H9 (cell line): ENCODE measurements around the gene STK35. TPM values are rescaled to one million over a fixed set of nuclear protein-coding genes. Genes with fewer than 3 reads are reported as not detected.
A peak's percentile ranks its signal among the peaks of the same experiment; 100 is the strongest.

Experiments used
- DNase-seq: peaks from one replicate; pipeline ENCODE4 v3.0.0-alpha.2; 2017
- H2AFZ ChIP-seq: one replicate; pipeline ENCODE4 v1.6.1; 2013; ENCODE audit warnings: mild to moderate bottlenecking, low read length, control low read depth, moderate library complexity
- H2AK5ac ChIP-seq: 2 replicates; pipeline ENCODE4 v1.6.1; 2013; ENCODE audit warnings: low read length, control low read depth, mixed read lengths; ENCODE audit not compliant: insufficient read length
- H2BK120ac ChIP-seq: one replicate; pipeline ENCODE4 v1.6.1; 2013; ENCODE audit warnings: low read depth, mild to moderate bottlenecking, low read length, control low read depth, inconsistent platforms; ENCODE audit not compliant: poor library complexity, severe bottlenecking
- H2BK12ac ChIP-seq: 2 replicates; pipeline ENCODE4 v1.6.1; 2013; ENCODE audit warnings: low read length, control low read depth, mixed read lengths, low read depth; ENCODE audit not compliant: insufficient read length
- H2BK15ac ChIP-seq: 2 replicates; pipeline ENCODE4 v1.6.1; 2013; ENCODE audit warnings: low read depth, low read length, control low read depth
- H2BK20ac ChIP-seq: one replicate; pipeline ENCODE4 v1.6.1; 2013; ENCODE audit warnings: low read depth, mild to moderate bottlenecking, low read length, control low read depth, inconsistent platforms; ENCODE audit not compliant: poor library complexity, severe bottlenecking
- H2BK5ac ChIP-seq: 2 replicates; pipeline ENCODE4 v1.6.1; 2013; ENCODE audit warnings: low read length, control low read depth, mixed read lengths; ENCODE audit not compliant: insufficient read length
- H3K14ac ChIP-seq: 2 replicates; pipeline ENCODE4 v1.6.1; 2013; ENCODE audit warnings: low read length, control low read depth; ENCODE audit not compliant: insufficient read depth
- H3K18ac ChIP-seq: 2 replicates; pipeline ENCODE4 v1.6.1; 2013; ENCODE audit warnings: low read depth, mild to moderate bottlenecking, mixed read lengths, low read length, control low read depth; ENCODE audit not compliant: insufficient read length
- H3K23ac ChIP-seq: 2 replicates; pipeline ENCODE4 v1.6.1; 2013; ENCODE audit warnings: low read length, control low read depth, mixed read lengths, low read depth; ENCODE audit not compliant: insufficient read length
- H3K23me2 ChIP-seq: 2 replicates; pipeline ENCODE4 v1.6.1; 2013; ENCODE audit warnings: low read depth, mild to moderate bottlenecking, mixed read lengths, low read length, control low read depth; ENCODE audit not compliant: insufficient read length, poor library complexity, severe bottlenecking
- H3K27ac ChIP-seq: 2 replicates; pipeline ENCODE4 v1.5.1; 2013; ENCODE audit warnings: low read length, control low read depth, mixed read lengths, low read depth; ENCODE audit not compliant: insufficient read length
- H3K27me3 ChIP-seq: 2 replicates; pipeline ENCODE4 v1.6.1; 2013; ENCODE audit warnings: low read length, control low read depth, inconsistent platforms; ENCODE audit not compliant: insufficient read depth
- H3K4ac ChIP-seq: 2 replicates; pipeline ENCODE4 v1.6.1; 2013; ENCODE audit warnings: low read depth, mild to moderate bottlenecking, control low read depth, inconsistent platforms, low read length, moderate library complexity
- H3K4me1 ChIP-seq: 2 replicates; pipeline ENCODE4 v1.6.1; 2013; ENCODE audit warnings: low read length, control low read depth, inconsistent platforms; ENCODE audit not compliant: insufficient read depth
- H3K4me2 ChIP-seq: 2 replicates; pipeline ENCODE4 v1.6.1; 2013; ENCODE audit warnings: low read length, control low read depth, mixed read lengths; ENCODE audit not compliant: insufficient read length, insufficient read depth
- H3K56ac ChIP-seq: 2 replicates; pipeline ENCODE4 v1.6.1; 2013; ENCODE audit warnings: low read depth, mild to moderate bottlenecking, mixed read lengths, low read length, control low read depth; ENCODE audit not compliant: insufficient read length
- H3K79me1 ChIP-seq: 2 replicates; pipeline ENCODE4 v1.6.1; 2013; ENCODE audit warnings: low read depth, mild to moderate bottlenecking, moderate library complexity, low read length, control low read depth, inconsistent platforms; ENCODE audit not compliant: insufficient read depth, poor library complexity, severe bottlenecking
- H3K79me2 ChIP-seq: 2 replicates; pipeline ENCODE4 v1.6.1; 2013; ENCODE audit warnings: low read length, control low read depth, inconsistent platforms; ENCODE audit not compliant: insufficient read depth
- H3K9ac ChIP-seq: 2 replicates; pipeline ENCODE4 v1.6.1; 2013; ENCODE audit warnings: low read length, control low read depth, mixed read lengths; ENCODE audit not compliant: insufficient read length; ENCODE audit errors: extremely low read depth
- H3K9me3 ChIP-seq: one replicate; pipeline ENCODE4 v1.6.1; 2013; ENCODE audit warnings: low read depth, low read length, inconsistent platforms; ENCODE audit not compliant: control insufficient read depth
- H3T11ph ChIP-seq: one replicate; pipeline ENCODE4 v1.6.1; 2013; ENCODE audit warnings: mild to moderate bottlenecking, low read length, control low read depth, inconsistent platforms
- H4K20me1 ChIP-seq: one replicate; pipeline ENCODE4 v1.6.1; 2013; ENCODE audit not compliant: control insufficient read depth, insufficient read length, insufficient read depth
- H4K5ac ChIP-seq: 2 replicates; pipeline ENCODE4 v1.6.1; 2013; ENCODE audit warnings: low read depth, mild to moderate bottlenecking, mixed read lengths, low read length, control low read depth; ENCODE audit not compliant: insufficient read length
- H4K8ac ChIP-seq: replicated peaks from 2 replicates; pipeline ENCODE4 v1.6.1; 2013; ENCODE audit warnings: low read length, control low read depth, mixed read lengths, low read depth; ENCODE audit not compliant: insufficient read length
- H4K91ac ChIP-seq: 2 replicates; pipeline ENCODE4 v1.6.1; 2013; ENCODE audit warnings: low read depth, mild to moderate bottlenecking, moderate library complexity, mixed read lengths, low read length, control low read depth; ENCODE audit not compliant: insufficient read length
- H3K27ac Mint-ChIP-seq, 3 experiments: 2 replicates in 2 of 3; 3 replicates in 1 of 3; pipeline ENCODE4 v1.8.0; 2020 to 2021; ENCODE audit warnings: mixed read lengths in 3 of 3, mild to moderate bottlenecking in 1 of 3, moderate library complexity in 1 of 3
- H3K27me3 Mint-ChIP-seq: 2 replicates; pipeline ENCODE4 v1.8.0; 2021; ENCODE audit warnings: low read depth, mild to moderate bottlenecking, moderate library complexity, mixed read lengths
- H3K36me3 Mint-ChIP-seq, 3 experiments: 2 replicates in 2 of 3; 3 replicates in 1 of 3; pipeline ENCODE4 v1.8.0; 2020 to 2021; ENCODE audit warnings: low read depth in 3 of 3, mixed read lengths in 3 of 3; ENCODE audit not compliant: insufficient read depth in 1 of 3
- H3K4me1 Mint-ChIP-seq, 2 experiments: 2 replicates each; pipeline ENCODE4 v1.8.0; 2020; ENCODE audit warnings: mixed read lengths in 2 of 2
- H3K4me3 Mint-ChIP-seq, 2 experiments: 2 replicates in 1 of 2; 3 replicates in 1 of 2; pipeline ENCODE4 v1.8.0; 2020 to 2021; ENCODE audit warnings: mild to moderate bottlenecking in 2 of 2, mixed read lengths in 2 of 2, moderate library complexity in 1 of 2
- H3K9me3 Mint-ChIP-seq, 2 experiments: 2 replicates in 1 of 2; 3 replicates in 1 of 2; pipeline ENCODE4 v1.8.0; 2020; ENCODE audit warnings: mild to moderate bottlenecking in 2 of 2, mixed read lengths in 2 of 2, moderate library complexity in 1 of 2
- WGBS: extraction: QIAGEN DNeasy Blood & Tissue Kit; methylation state at CpG from one replicate; pipeline ENCODE4 v1.1.7; 2013; ENCODE audit warnings: missing lambda C conversion rate, low lambda C conversion rate, mixed read lengths; ENCODE audit not compliant: insufficient read length; ENCODE audit errors: extremely low coverage; 5-methylcytosine and 5-hydroxymethylcytosine counted together
- total RNA-seq: library from RNA; stranded (reverse); gene quantifications from 2 replicates; pipeline ENCODE4 v1.2.1, GENCODE V29; 2021
- TF ChIP-seq, protein P1 (sequence below): fragments of 200-600 bp; sonication (generic); conservative IDR thresholded peaks from 3 replicates; pipeline ENCODE4 v1.8.0; 2021; ENCODE audit warnings: antibody characterized with exemption, mild to moderate bottlenecking

STK35 gene
- total RNA-seq, 1 experiment from 2014 or later = 66.2 TPM

DNA sequence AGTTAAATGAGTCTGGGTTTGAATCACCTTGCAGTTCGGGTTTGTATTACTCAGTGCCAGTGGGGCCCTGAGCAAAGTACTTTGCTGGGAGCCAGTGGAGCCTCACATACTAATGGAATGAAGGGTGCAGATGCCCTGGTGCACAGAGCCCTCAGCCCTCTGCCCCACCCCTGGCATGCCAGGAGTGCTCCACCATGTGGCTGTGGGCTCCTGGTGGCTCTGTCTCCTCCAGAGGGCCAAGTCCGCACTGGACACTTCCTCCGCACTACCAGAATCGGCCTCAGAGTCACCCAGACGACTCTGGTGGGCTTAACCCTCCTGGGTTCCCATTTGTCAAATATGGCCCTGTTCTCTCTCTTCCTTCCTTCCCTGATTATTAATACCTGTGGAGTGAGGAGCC is 94.0 kb downstream of the STK35 start:
- Histone ChIP-seq H3K14ac (no peak overlapping the region), H3K4me1 (peaks cover 2% of the 10 kb centered on the region), H2AFZ (no peak overlapping the region), H2BK20ac (no peak overlapping the region), H2BK15ac (no peak overlapping the region), H4K5ac (no peak overlapping the region), H4K91ac (no peak overlapping the region), H2BK5ac (no peak overlapping the region), H3K9me3 (no peaks in the 10 kb centered on the region), H3K27ac (no peak overlapping the region), H3K4ac (no peak overlapping the region), H2BK12ac (no peak overlapping the region), H3K79me1 (no peaks in the 10 kb centered on the region), H3K9ac (no peak overlapping the region), H4K20me1 (no peaks in the 10 kb centered on the region), H3K23me2 (no peaks in the 10 kb centered on the region), H3K56ac (no peak overlapping the region), H3K18ac (no peak overlapping the region), H2AK5ac (no peak overlapping the region), H3T11ph (no peak overlapping the region), H2BK120ac (no peak overlapping the region), H4K8ac (no peak overlapping the region), H3K79me2 (no peaks in the 10 kb centered on the region), H3K23ac (no peak overlapping the region), H3K27me3 (no peaks in the 10 kb centered on the region; the same call in 1 of the 2 replicates), H3K4me2 (no peak overlapping the region)
- H3K36me3 Mint-ChIP-seq = no peaks in the 10 kb centered on the region
- no peak overlapping the region for H3K4me3 Mint-ChIP-seq
- no peak for DNase-seq
- WGBS = no CpG with 5 or more reads among the region's 5 CpGs
- no peak overlapping the region for H3K27ac Mint-ChIP-seq
- TF ChIP-seq, protein P1, sequence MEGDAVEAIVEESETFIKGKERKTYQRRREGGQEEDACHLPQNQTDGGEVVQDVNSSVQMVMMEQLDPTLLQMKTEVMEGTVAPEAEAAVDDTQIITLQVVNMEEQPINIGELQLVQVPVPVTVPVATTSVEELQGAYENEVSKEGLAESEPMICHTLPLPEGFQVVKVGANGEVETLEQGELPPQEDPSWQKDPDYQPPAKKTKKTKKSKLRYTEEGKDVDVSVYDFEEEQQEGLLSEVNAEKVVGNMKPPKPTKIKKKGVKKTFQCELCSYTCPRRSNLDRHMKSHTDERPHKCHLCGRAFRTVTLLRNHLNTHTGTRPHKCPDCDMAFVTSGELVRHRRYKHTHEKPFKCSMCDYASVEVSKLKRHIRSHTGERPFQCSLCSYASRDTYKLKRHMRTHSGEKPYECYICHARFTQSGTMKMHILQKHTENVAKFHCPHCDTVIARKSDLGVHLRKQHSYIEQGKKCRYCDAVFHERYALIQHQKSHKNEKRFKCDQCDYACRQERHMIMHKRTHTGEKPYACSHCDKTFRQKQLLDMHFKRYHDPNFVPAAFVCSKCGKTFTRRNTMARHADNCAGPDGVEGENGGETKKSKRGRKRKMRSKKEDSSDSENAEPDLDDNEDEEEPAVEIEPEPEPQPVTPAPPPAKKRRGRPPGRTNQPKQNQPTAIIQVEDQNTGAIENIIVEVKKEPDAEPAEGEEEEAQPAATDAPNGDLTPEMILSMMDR = 0 out of 3 replicates have a peak, but pooled peaks have one; percentile 18
- H3K9me3 Mint-ChIP-seq = no peaks in the 10 kb centered on the region; a peak in 1 of 5 replicates
- H3K27me3 Mint-ChIP-seq = peaks cover 4% of the 10 kb centered on the region
- peaks cover 8 to 10% of the 10 kb centered on the region in 2 experiments for H3K4me1 Mint-ChIP-seq
